NCI-H1048 (cell line): Measurements from ENCODE around the gene CTNNA2.
A peak's percentile ranks its signal among the peaks of the same experiment; 100 is the strongest.
"Not testable (repeated sequence)": the region's sequence is repeated elsewhere in the genome, so short reads cannot be mapped to it uniquely, and the experiment has no call there.

Experiments used
- DNase-seq: peaks from one replicate; lab custom pipeline; 2025; lab: John Stamatoyannopoulos, UW

Gene CTNNA2

DNA sequence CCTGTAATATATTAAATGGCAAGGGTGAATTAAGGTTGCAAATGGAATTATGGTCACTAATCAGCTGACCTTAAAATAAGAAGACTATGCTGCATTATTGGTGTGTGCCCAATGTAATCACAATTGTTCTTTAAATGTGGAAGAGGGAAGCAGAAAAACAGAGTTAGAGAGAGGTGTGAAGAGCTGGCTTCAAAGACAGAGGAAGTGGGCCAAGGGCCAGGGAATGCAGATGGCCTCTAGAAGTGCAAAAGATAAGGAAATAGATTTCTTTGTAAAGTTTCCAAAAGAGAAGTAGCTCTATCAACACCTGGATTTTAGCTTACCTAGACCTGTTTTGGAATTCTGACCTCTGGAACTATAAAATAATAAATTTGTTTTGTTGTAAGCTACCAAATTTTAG is 515.7 kb downstream of the CTNNA2 start:
- no peak for DNase-seq

DNA sequence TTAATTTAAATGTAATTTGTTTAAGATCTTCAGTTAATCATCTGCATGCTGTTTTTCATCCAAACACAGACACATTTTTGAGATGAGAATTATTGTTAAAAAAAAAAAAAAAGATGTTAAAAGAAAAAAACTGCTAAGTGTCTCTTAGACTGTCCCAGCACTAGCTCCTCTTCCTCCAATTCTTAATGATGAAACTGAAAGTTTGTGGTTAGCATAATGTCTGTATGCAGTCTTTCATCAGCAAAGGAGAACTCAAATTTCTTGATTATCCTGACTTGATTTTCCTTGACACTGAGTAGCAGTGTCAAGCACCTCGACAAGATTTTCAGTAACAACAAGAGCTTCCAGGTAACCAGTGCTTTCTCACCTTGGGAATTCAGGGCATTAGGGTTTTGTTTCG is 517.3 kb downstream of the CTNNA2 start:
- DNase-seq = no peak

DNA sequence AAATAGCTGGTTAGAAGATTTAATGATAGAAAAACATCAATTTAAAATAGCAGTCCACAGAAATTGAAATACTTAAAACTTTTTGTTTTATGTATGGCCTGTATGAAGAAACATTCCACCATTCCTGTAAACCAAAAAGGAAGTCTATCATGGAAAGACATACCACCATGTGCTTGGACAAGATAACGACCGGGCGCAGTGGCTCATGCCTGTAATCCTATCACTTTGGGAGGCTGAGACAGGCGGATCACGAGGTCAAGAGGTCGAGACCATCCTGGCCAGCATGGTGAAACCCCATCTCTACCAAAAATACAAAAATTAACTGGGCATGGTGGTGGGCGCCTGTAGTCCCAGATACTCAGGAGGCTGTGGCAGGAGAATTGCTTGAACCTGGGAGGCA is 519.8 kb downstream of the CTNNA2 start:
- DNase-seq = not testable (repeated sequence)

DNA sequence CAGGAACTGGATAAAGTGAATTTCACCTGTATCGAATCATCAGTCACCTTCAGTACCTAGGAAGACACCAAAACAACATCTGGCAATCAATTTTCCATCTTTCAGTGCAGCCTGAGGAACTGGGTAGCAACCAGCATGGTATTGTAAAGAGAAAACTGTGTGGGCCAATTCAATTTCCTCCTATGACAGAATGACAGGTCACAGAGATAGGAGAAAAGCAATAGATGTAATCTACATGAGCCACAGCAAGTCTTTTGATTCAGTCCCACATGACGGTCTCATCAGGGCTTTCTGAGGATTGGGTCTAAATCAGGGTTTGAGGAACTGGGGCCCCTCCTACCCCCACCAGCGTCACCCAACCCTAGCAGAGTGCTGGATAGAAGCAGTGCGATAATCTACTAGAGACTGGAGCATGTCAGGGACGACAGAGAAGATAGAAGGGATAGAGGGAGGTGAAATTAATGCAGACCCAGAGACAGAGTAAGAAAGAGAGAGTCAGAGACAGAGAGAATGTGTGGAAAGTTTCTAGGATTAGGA is 523.0 kb downstream of the CTNNA2 start:
- no peak for DNase-seq

DNA sequence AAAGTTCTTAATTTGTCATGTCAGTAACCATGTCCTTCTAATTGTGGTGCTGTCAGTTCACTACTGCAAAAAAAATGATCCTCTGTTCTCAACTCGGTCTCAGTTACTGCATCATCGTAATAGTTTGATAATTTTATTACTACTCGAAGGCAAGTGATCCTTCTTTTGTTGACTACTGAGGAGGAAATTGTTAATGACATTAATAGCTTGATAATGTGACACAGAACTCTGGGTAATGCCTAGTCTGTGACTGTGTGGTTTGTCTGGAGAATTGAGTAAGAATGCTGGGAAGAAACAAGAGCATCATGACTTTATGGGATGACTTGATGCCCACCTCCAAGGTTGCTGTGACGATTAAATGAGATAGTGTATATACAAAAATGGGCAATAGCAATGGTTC is 524.5 kb downstream of the CTNNA2 start:
- DNase-seq = no peak

DNA sequence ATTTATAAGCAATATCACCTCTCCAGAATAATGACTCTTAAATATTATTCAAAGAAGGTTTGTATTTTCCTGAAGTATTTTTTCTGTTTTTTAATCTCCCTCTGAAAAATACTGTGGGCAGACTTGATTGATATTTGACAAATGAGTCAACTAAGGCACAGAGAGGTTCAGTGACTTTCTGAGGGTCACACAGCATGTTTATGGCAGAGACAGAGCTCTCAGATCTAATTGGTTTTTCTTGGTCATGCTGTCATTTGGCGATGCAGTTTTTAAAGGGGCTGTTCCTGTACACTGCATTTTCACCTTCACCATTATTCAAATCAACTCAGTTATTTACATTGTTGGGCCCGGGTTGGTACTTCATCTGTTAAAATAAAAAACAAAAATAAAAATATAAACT is 527.4 kb downstream of the CTNNA2 start:
- DNase-seq = no peak

DNA sequence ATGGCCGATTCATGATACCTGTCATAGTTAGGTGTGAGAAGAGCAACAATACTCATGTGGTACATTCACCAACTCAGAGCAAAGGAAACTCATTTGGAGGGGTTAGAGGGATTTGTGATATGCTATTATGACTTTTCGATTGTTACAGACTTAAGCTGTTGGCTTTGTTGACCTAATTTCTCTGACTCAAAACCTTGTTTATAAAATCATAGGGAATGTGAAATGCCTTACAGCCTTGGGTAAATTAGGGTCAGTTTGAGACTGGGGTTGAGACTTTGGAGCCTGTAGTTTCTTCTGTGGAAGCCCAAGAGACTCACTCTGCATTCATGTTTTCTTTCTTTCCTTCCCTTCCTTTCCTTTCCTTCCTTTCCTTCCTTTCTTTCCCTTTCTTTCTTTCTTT is 529.8 kb downstream of the CTNNA2 start:
- DNase-seq = no peak

DNA sequence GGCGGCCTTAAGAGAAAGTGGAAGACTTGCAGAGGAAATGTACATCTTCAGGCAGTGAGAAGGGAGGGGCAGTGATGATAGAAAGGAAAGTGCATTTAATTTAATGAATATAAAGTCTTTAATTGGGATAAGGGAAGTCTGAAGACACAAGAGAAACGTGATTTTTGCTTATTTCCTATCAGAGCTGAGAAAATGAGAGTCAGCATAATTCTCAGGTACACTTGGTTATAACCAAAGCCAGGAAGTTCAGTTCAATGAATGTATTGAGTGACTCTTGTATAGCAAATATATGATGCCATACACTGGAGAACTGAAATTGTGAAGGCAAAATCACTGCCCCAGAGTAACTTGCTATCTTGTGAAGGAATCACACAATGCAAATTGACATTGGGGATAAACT is 535.4 kb downstream of the CTNNA2 start:
- no peak for DNase-seq

DNA sequence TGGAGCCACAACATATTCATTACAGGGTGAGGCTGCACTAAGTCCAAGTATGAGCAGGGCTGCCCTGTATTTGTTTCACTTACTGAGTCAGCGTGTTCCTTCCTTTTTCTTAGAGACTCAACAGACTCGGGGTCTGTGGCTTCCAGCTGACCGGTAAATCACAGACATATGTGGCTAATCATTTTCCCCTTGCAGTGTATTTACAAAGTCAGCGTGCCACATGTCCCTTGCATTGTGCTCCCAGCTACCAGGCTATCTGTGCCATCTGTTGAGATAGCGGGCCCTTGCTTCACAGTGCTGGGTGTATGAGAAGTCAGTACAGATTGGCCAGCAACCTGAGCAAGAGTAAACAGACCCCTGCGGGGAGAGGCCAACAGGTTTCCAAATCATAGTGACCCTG is 537.4 kb downstream of the CTNNA2 start:
- no peak for DNase-seq

DNA sequence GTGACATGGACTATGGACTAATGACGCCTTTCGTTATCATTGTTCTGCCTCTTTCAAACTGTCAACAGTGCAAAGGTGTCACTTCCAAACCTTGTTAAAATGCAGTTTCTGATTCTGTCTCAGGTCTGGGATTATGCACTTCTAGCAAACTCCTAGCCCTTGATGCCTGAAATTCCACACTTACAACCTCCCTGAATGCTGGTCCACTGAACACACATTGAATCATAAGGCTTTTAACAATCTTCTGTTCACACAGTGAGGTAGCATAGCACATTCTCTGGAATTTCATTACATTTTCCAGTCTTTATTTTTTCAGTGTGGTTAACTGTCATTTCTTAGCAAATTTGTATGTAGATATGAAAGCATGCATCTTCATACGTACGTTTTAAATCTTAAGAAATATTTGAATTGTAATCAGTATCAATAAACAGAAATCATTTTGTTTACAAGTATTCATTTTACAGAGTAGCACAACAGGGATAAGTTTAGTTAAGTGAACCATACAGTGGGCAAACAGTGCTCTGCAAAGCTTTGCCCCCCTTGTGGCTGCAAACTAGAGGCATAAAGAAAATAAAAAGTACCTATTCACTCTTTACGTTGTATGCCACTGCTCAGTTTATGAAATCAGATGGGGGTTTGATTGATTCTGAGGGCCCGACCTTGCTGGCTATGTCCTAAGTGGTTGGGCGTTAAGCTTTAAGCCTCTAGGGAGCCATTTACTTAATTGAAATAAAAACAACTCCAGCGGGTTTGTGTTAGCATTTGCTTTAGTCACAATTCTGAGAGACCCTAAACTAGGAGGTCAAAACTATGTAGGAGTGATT is 540.9 kb downstream of the CTNNA2 start:
- DNase-seq = no peak

DNA sequence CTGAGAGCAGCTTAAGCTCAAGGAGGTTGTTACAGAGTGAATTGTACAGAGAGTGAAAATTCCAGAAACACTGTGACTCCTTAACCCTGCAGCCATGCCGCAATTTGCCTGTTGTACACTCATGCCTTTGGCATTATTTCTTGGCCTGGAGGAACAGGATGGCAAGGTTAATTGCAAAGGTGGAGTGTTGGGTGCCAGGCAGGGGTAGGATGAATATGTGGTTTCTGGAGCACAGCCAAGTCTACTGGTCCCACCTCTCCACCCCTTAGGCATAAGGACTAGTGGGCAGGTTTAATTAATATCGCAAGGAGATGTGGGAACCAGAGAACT is 541.5 kb downstream of the CTNNA2 start:
- no peak for DNase-seq

DNA sequence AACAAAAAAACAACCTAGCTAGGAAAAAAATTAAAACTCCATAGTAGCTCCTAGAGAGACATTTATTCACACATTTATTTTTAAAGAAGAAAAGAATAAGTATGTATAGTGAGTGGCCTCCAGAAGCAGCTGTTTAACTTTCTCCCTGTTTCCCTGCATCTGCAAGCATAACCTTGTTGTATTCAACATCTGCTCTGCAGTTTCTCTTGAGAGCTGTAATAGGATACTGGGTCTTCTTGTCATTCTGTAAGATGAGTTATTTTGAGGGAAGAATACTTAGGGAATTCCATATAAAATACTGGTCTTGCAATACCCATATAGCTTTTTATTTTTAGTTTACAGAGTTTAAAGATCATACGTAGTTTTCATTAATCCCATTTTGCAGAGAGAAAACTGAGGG is 545.1 kb downstream of the CTNNA2 start:
- DNase-seq = no peak

DNA sequence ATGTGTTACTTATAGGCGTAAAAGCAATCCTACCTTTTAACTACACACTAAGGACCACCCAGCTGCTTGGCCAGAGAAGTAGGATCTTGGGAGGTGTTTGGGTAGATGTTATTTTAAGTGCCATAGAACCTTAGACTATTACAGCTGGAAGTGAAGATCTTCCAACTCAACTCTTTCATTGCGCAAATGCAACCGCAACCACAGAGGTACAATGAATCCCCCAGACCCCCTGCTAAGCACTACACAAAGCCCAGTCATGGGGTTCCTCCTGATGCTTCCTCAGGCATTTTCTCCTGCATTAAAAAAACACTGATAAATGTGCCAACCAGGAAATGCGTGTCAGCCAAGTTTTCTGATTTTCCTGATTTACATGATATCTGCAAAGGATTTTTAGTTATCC is 545.7 kb downstream of the CTNNA2 start:
- no peak for DNase-seq

DNA sequence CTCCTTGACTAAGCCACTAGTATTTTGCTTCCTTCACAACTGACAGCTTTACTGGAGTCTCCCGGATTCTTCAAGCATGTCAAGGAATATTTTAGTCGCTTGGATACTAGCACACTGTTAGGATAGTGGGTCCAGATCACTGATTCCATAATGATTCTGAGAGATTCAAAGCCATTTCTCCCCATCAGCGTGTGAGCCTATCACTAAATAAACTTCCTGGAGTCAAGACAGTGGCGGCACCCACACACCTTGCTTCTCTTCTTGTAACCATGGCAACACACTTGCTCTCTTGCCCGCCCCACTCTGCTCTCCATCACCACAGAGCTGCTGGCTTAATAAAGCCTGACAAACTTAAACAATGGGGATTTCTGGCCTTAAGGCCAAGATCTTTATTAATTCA is 546.6 kb downstream of the CTNNA2 start:
- no peak for DNase-seq

DNA sequence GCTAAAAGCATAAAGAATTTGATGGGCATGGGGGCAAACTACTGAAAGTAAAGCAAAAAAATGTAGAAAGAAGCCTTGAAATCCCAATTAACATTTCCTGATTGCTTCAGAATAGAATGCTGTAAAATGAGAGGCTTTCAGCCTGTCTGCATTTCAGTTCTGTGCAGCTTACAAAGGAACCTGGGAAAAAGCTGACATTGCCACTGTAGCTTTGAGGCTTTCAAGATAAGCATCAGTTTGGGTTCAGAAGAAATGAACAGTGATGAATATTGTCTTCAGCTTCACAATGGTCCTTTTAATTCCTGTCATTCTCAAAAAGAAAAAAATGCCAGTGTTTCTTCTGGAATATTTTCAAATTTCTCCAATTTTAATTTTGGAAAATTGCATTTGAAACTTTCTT is 549.0 kb downstream of the CTNNA2 start:
- DNase-seq = no peak

DNA sequence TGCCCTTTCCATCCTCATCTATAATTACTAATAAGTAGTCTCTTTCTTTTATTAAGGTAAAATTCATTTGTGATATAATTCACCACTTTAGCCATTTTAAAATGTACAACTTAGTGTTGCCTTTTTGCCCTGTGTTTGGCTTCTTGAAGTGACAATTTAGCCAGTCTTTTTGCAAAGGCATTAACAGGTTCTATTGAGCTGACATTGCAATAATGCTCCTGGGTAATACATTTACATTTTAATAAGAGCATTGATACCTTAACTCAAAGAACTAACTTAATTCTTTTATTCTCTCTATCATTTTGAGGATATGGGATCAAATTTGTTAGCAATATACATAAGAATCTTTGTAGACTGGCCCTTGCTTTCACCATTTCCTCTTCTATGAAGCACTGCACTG is 549.4 kb downstream of the CTNNA2 start:
- no peak for DNase-seq

DNA sequence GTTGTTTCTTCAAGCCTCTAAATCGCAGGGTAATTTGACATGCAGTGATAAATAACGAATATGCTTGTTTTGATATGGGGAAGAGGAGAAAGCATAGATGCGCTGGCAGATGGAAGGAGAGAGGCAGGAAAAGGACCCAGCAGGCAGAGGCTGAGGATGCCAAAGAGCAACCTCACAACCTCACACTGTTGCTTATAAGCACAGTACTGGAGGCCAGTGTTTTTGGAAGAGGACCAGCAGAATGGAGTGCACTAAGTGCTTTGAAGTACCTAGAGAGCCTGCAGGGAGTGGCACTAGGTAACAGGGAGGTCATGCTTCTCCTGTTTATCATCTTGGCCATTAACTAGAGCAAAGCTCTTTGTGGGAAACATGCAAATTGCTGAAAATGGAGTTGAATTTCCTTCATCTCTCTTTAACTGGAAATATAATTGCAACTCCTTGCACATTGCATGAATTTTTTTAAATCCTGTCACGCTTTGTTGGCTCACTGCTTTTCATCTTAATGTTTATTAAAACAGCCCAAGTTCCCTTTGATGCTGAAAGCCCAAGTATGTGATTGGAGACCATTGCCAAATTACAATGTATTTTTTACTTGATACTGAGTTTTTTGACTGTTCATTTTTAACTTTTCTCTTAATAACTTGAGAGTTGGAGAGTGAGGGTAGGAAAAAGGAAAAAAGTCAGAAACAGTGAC is 555.3 kb downstream of the CTNNA2 start:
- DNase-seq = no peak

DNA sequence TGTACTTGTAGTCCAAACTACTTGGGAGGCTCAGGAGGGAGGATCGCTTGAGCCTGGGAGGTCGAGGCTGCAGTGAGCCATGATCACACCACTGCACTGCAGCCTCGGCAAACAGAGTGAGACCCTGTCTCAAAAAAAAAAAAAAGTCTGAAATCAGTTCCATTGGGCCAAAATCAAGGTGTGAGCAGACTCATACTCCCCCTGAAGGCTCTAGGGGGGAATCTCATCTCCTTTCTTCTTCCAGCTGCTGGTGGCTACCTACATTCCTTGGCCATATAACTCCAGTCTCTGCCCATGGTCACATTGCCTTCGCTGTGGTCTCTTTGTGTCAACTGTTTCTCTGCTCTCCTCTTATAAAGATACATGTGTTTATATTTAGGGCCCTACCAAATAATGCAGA is 557.7 kb downstream of the CTNNA2 start:
- DNase-seq = no peak

DNA sequence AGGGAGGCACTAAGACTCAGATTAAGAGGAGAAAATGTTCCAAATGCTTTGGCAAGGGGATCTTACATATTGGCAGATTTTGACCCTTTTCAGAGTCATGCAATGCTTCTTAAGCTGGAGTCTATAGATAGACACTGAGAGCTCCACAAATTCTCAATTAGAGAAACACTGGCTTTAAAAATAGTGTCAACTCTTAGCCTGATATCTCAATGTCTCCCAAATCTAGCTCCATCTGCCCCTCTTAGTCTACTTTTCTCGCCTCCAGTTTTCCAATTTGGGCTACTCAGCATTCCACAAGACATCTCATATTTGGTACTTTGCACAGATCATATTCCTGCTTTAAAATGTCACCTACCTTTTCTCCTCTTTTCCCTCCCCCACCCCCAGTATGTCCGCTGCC is 559.1 kb downstream of the CTNNA2 start:
- DNase-seq = no peak

DNA sequence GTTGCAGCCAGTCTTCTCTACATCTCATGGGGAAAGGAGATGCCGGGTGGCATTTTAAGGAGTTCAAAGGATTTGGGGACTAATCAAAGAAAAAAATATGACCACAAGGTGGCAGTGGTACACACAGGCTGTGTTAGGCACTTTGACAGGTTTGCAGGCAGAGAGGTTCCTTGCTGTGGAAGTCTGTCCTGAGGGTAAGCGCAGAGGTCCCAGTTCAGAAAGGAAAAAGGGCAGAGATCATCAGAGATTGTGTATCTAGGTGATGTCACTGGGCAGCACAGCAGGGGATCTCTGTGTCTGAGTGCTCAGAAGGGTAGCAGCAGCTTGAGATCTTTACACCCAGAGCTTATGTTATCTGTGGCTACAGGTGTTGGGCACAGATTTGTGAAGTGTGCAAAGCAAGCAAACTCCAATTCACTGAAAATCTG is 560.3 kb downstream of the CTNNA2 start:
- DNase-seq = peak; percentile 19

DNA sequence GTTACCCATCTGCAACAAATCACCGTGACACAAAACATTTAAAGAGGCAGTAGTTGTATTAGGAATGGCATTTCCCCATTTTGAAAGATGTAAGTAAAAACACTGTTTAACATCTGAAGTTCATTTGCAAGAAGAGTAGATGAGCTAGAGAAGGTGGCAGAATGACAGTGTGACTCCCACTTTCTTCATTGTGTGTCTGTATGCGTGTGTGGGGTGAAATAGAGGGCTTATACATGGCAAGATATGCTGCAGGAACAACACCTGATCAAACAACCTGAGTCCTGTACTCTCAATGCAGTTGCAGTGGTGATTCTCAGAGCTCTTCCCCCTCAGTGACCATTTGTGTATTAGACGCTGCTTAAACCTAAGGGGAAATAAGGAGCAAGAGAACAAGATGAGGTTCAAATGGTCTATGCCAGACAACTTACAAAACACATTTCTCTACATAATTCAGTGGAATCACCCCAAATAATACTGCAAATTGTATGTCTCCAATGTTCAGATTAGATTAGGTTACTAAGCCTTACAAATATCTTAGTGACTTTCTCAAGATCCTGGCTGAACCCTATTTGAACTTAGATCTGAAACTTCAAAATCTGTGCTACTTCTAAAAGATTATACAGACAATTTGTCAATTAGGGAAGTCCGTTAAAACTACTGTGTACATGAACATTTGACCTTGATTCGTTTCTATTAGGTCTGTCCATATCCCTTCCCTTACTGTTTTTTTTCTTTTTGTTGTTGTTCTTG is 561.6 kb downstream of the CTNNA2 start:
- DNase-seq = no peak

DNA sequence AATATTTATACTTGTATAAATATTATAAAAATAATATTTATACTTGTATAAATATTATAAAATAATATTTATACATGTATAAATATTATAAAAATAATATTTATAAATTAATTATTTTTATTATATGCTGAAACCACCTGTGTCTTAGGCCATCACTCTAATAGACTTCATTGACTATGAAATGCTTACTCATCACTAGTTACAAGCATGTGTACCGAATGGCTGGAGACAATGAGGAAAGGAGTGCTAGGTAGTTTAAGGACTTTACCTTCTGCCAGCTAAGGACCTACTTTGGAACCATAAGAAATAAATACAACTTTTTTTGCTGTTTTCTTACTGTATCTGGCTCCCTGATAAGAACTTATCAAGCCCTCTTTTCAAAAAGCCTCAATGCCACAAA is 562.9 kb downstream of the CTNNA2 start:
- DNase-seq = no peak
